Ectodermal cell (in vitro differentiated cells): Measurements from ENCODE around the gene HOXA3.
A peak's percentile ranks its signal among the peaks of the same experiment; 100 is the strongest.

Experiments used
- H3K27ac ChIP-seq: 2 replicates; pipeline ENCODE4 v1.7.0; 2013; ENCODE audit warnings: mild to moderate bottlenecking, low read depth, low read length; ENCODE audit not compliant: insufficient read depth, poor library complexity, severe bottlenecking
- H3K27me3 ChIP-seq: 2 replicates; pipeline ENCODE4 v1.7.0; 2013; ENCODE audit warnings: mild to moderate bottlenecking, low read length; ENCODE audit not compliant: insufficient read depth, control insufficient read depth, poor library complexity, severe bottlenecking
- H3K36me3 ChIP-seq: one replicate; pipeline ENCODE4 v1.7.0; 2013; ENCODE audit warnings: low read length; ENCODE audit not compliant: control insufficient read depth, insufficient read depth
- H3K4me1 ChIP-seq: one replicate; pipeline ENCODE4 v1.7.0; 2013; ENCODE audit warnings: low read length; ENCODE audit not compliant: control insufficient read depth, insufficient read depth
- H3K4me3 ChIP-seq: 2 replicates; pipeline ENCODE4 v1.7.0; 2013; ENCODE audit warnings: low read depth, low read length, control low read depth; ENCODE audit not compliant: insufficient read depth
- H3K9me3 ChIP-seq: 2 replicates; pipeline ENCODE4 v1.7.0; 2013; ENCODE audit warnings: mild to moderate bottlenecking, low read length, moderate library complexity; ENCODE audit not compliant: control insufficient read depth
- WGBS, 2 experiments: methylation state at CpG; one replicate each; pipeline ENCODE4 v1.1.7; 2013; ENCODE audit warnings: missing lambda C conversion rate in 2 of 2; 5-methylcytosine and 5-hydroxymethylcytosine counted together

The HOXA3 gene

DNA sequence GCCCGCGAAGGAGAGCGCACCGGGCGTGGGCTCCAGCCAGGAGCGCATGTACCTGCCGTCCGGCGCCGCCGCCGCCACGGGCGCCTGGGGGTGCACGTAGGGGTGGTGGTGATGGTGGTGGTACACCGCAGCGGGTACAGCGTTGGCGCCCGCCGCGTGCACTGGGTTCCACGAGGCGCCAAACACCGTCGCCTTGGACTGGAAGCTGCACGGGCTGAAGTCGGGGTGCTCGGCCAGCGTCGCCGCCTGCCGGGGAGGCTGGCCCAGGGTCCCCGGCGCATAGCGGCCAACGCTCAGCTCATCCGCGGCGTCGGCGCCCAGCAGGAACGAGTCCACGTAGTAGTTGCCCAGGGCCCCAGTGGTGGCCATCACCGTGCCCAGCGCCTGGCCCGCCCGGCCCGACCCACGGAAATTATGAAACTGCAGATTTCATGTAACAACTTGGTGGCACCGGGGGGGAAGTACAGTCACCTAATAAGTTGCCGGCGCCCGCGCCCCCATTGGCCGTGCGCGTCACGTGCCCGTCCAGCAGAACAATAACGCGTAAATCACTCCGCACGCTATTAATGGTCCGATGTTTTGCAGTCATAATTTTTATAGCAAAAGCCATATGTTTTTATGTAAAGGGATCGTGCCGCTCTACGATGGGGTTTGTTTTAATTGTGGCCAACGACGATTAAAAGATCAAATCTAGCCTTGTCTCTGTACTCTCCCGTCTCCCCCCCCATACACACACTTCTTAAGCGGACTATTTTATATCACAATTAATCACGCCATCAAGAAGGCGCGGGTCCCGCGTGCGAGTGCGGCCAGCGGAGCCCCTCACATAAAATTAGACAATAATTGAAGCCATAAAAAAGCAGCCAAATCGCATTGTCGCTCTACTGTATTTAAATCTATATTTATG, 13.0 kb upstream of the HOXA3 start, which contains the start of gene HOXA9:
Gene HOXA9 (minus strand): TSS at position 449 of the 907 bp plus-strand sequence. CDS start 80 bp downstream, at position 369.
- no peaks in the 10 kb centered on the region for H3K36me3 ChIP-seq
- WGBS, 2 experiments: 13% methylated on average over 82 of the region's 82 CpGs
- H3K4me3 ChIP-seq: no peak within 1 kb of the TSS
- no peaks in the 10 kb centered on the region for H3K9me3 ChIP-seq
- no peak within 1 kb of the TSS for H3K27ac ChIP-seq
- H3K4me1 ChIP-seq: no peaks in the 10 kb centered on the region
- H3K27me3 ChIP-seq: peaks cover 100% of the 10 kb centered on the region

DNA sequence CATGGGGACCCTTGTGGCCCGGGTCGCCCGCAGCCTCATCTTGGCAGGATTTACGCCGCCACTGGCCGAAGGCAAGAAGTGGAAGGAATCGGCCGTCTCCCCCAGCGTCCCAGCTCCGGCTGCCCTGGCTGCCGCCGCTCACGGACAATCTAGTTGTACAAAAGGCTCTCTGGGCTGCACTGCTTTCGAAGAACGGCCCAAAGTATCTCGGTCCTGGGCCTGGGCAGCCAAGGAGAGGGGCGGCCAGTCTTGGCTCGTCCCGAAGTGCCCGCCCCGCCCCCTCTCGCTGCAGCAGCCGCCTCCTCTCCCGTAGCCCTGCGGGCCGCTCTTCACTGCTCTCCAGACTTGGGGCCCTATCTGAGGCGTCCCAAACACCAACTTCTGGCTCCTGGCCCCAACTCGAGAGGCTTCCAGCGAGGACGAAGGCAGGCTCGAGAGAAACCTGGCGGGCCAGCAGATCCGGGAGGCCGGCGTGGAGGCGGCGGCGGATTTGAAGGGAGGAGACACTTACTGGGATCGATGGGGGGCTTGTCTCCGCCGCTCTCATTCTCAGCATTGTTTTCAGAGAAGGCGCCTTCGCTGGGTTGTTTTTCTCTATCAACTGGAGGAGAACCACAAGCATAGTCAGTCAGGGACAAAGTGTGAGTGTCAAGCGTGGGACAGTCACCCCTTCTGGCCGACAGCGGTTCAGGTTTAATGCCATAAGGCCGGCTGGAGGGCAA, 12.1 kb upstream of the HOXA3 start:
- H3K36me3 ChIP-seq: no peaks in the 10 kb centered on the region
- H3K4me1 ChIP-seq: no peaks in the 10 kb centered on the region
- H3K4me3 ChIP-seq: no peak overlapping the region
- H3K9me3 ChIP-seq: no peaks in the 10 kb centered on the region
- H3K27ac ChIP-seq: no peak overlapping the region
- 2% methylated on average over 47 of the region's 47 CpGs for WGBS, 2 experiments
- H3K27me3 ChIP-seq: peaks cover 100% of the 10 kb centered on the region

- 6 to 8% methylated on average over 12 of the region's 12 CpGs for WGBS, 2 experiments
- Histone ChIP-seq H3K4me3 (no peak overlapping the region), H3K27ac (no peak overlapping the region), H3K36me3 (no peaks in the 10 kb centered on the region), H3K4me1 (no peaks in the 10 kb centered on the region), H3K27me3 (peaks cover 100% of the 10 kb centered on the region), H3K9me3 (no peaks in the 10 kb centered on the region)
Observed at GRCh38 chr7:27164045-27164366, 11.6 kb upstream of the HOXA3 start.

- H3K27me3 ChIP-seq: peaks cover 100% of the 10 kb centered on the region
Observed at GRCh38 chr7:27163288-27164044, 11.1 kb upstream of the HOXA3 start.

DNA sequence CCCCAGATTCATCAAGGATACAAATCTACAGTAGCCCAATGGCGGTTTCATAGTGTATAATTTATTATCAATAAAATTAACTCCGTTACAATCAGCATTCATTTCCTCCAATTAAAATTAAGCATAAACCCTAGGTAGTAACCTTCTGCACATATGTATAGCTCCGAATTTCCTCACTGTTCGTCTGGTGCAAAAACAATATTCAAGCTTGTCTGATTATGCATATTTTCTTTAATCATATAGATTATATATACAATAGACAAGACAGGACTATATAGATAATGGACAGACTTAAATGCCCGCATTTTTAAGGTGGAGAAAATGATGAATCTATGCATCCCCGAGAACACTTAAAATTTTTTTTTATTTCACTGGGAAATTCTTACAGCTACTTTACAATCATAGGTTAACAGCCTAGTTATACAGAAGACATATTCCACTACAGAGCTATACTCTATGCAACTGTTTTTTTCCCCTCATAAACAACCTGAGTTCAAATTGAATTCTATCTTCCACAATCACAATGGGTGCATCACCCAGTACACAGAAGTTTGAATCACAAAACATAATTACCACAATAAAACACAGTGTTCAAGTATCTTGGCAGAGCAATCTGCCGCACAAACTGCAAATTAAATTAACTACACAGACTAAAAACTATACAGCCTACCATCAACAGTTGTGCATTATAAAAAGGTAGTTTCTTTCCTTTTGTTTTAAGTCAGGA, 10.3 kb upstream of the HOXA3 start:
- Histone ChIP-seq H3K36me3 (no peaks in the 10 kb centered on the region), H3K27ac (no peak overlapping the region), H3K27me3 (peaks cover 100% of the 10 kb centered on the region), H3K4me1 (no peaks in the 10 kb centered on the region), H3K4me3 (no peak overlapping the region), H3K9me3 (no peaks in the 10 kb centered on the region)
- 79 to 81% methylated on average over 6 to 7 of the region's 7 CpGs for WGBS, 2 experiments

More at GRCh38 chr7:27163288-27164044, 11.1 kb upstream of the HOXA3 start:
- H3K4me3 ChIP-seq: no peak overlapping the region
- no peak overlapping the region for H3K27ac ChIP-seq
- 17 to 19% methylated on average over 22 to 24 of the region's 24 CpGs for WGBS, 2 experiments
- no peaks in the 10 kb centered on the region for H3K36me3 ChIP-seq
- H3K9me3 ChIP-seq: no peaks in the 10 kb centered on the region
- no peaks in the 10 kb centered on the region for H3K4me1 ChIP-seq

DNA sequence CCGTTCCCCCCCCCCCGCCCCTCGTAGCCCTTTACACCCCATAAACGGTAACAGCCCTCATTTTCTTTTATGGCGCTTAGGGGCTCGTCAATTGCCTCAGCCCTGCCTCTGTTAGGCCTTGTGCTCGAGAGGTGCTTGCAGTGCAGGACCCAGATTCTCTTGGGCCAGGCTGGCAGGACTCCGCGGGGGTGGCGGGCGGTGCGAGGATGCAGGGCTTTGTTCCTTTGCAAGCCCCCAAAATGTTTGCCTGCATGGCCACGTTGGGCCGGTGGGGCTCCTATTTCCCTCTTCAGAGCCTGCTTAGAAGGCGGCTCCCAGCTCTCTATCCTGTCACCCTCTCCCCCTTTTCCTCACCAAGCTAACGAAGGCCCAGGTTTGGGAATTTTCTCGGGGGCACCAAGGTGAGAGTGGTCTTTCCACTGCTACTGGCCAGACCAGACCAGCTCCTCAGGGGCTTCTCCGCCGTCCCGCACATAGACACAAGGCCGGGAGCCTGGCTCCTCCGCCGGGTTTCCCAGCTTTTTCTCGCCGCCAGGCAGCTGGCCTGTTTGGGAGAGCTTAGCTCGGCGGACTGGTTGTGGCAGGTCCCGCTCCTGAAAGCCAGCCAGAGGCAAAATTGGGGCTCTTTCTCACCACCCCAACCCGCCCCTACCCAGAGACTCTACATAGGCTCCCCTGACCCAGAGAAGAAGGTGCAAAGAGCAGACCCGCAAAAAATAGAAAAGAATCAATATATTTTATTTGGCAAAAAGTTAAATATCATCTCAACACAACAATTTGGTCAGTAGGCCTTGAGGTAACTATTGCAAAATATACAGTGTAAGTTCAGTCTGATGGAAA, 9.6 kb upstream of the HOXA3 start:
- Histone ChIP-seq H3K36me3 (no peaks in the 10 kb centered on the region), H3K9me3 (no peaks in the 10 kb centered on the region), H3K4me3 (no peak overlapping the region), H3K4me1 (no peaks in the 10 kb centered on the region), H3K27me3 (peaks cover 100% of the 10 kb centered on the region), H3K27ac (no peak overlapping the region)
- 16 to 19% methylated on average over 27 to 28 of the region's 30 CpGs for WGBS, 2 experiments

- Histone ChIP-seq H3K27me3 (peaks cover 100% of the 10 kb centered on the region), H3K9me3 (no peaks in the 10 kb centered on the region), H3K4me1 (no peaks in the 10 kb centered on the region), H3K27ac (no peak overlapping the region), H3K4me3 (no peak overlapping the region), H3K36me3 (no peaks in the 10 kb centered on the region)
- WGBS, 2 experiments: 7 to 12% methylated on average over 20 to 27 of the region's 27 CpGs
Observed at GRCh38 chr7:27161214-27161720, 8.9 kb upstream of the HOXA3 start.

DNA sequence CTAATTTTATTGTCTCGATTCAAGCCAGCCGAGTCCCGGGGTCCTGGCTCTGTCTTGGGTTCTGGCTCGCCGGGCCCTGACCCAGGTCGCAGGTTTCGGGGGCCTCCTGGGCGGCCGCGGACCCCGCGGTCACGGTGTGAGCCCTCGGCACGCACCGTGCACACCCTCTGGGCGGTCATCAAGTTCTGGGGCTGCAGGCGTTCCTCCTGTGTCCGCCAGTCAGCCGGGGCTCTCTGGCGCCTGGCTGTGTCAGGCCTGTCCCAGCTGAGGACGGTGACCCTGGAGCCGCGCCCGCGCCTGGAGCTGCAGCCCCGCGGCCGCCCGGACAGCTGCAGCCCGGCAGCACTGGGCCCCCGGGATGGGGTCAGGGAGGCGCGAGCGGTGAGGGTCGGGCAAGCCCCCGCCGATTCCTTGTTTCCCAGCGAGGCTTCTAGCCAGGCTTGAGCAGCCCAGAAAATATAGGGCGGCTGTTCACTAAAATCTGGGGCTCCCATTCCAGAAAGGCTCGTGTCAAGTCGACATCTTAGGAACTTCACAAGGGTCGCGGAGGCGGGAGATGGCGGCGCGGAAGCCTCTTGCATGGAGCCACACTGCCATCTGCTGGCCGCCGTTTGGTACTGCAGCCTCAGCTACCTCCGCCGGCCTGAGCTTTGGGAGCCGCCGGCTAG, 8.3 kb upstream of the HOXA3 start:
- Histone ChIP-seq H3K9me3 (no peaks in the 10 kb centered on the region), H3K27ac (no peak overlapping the region), H3K36me3 (no peaks in the 10 kb centered on the region), H3K27me3 (peaks cover 100% of the 10 kb centered on the region), H3K4me1 (no peaks in the 10 kb centered on the region), H3K4me3 (peak overlapping the region; percentile 40)
- WGBS, 2 experiments: 10 to 11% methylated on average over 54 of the region's 54 CpGs
